SK-N-SH treated with all-trans-retinoic acid at 6 μM for 48 hours (cell line): ENCODE data around the gene APOA4.

Experiments used
- ATAC-seq: fragments of 200-7000 bp; cut with Tn5 transposase; 3 replicates; pipeline ENCODE4 v1.9.1; 2020; ENCODE audit warnings: mild to moderate bottlenecking, moderate library complexity
- ARNTL ChIP-seq: fragments of 450-650 bp; formaldehyde crosslinking; IDR thresholded peaks from 2 replicates; pipeline ENCODE4 v1.5.0; 2020; ENCODE audit warnings: low read depth, mild to moderate bottlenecking, moderate library complexity, borderline replicate concordance
- CSDC2 ChIP-seq: fragments of 250-450 bp; sonication (Bioruptor Pico); IDR thresholded peaks from 2 replicates; pipeline ENCODE4 v1.5.0; 2020; ENCODE audit warnings: mild to moderate bottlenecking, moderate library complexity
- ESRRG ChIP-seq: fragments of 250-450 bp; sonication (Bioruptor Pico); IDR thresholded peaks from 2 replicates; pipeline ENCODE4 v1.6.1; 2021; ENCODE audit warnings: mild to moderate bottlenecking
- GLIS3 ChIP-seq: fragments of 250-450 bp; sonication (Bioruptor Pico); IDR thresholded peaks from 2 replicates; pipeline ENCODE4 v1.5.0; 2020; ENCODE audit warnings: mild to moderate bottlenecking, moderate library complexity
- ISL1 ChIP-seq: fragments of 250-450 bp; sonication (Bioruptor Pico); IDR thresholded peaks from 2 replicates; pipeline ENCODE4 v2.1.2; 2022; ENCODE audit warnings: mild to moderate bottlenecking, moderate library complexity
- OSR1 ChIP-seq: fragments of 250-450 bp; sonication (Bioruptor Pico); IDR thresholded peaks from 2 replicates; pipeline ENCODE4 v1.8.0; 2022; ENCODE audit warnings: moderate library complexity, mild to moderate bottlenecking, inconsistent platforms
- PPARA ChIP-seq: fragments of 250-450 bp; sonication (Bioruptor Pico); IDR thresholded peaks from 2 replicates; pipeline ENCODE4 v1.5.0; 2020; ENCODE audit warnings: mild to moderate bottlenecking, borderline replicate concordance
- RARB ChIP-seq: fragments of 250-450 bp; sonication (Bioruptor Pico); IDR thresholded peaks from 2 replicates; pipeline ENCODE4 v1.8.0; 2021; ENCODE audit warnings: mild to moderate bottlenecking, moderate library complexity
- SNAI2 ChIP-seq: fragments of 250-450 bp; sonication (Bioruptor Pico); IDR thresholded peaks from 2 replicates; pipeline ENCODE4 v1.5.0; 2020; ENCODE audit warnings: mild to moderate bottlenecking, moderate library complexity
- TCF4 ChIP-seq: fragments of 250-450 bp; sonication (Bioruptor Pico); IDR thresholded peaks from 2 replicates; pipeline ENCODE4 v1.8.0; 2021; ENCODE audit warnings: mild to moderate bottlenecking, moderate library complexity, borderline replicate concordance
- TOX ChIP-seq: fragments of 250-450 bp; sonication (Bioruptor Pico); IDR thresholded peaks from 2 replicates; pipeline ENCODE4 v1.8.0; 2021; ENCODE audit warnings: mild to moderate bottlenecking, moderate library complexity, borderline replicate concordance
- ZC3H10 ChIP-seq: fragments of 250-450 bp; sonication (Bioruptor Pico); IDR thresholded peaks from 2 replicates; pipeline ENCODE4 v1.5.1; 2021; ENCODE audit warnings: mild to moderate bottlenecking, moderate library complexity
- ZFP3 ChIP-seq: fragments of 250-450 bp; sonication (Bioruptor Pico); IDR thresholded peaks from 2 replicates; pipeline ENCODE4 v1.5.0; 2020; ENCODE audit warnings: mild to moderate bottlenecking, moderate library complexity
- ZFP30 ChIP-seq: fragments of 450-650 bp; formaldehyde crosslinking; IDR thresholded peaks from 2 replicates; pipeline ENCODE4 v1.5.0; 2022; ENCODE audit warnings: mild to moderate bottlenecking, moderate library complexity
- ZNF565 ChIP-seq: fragments of 450-650 bp; formaldehyde crosslinking; conservative IDR thresholded peaks from 2 replicates; pipeline ENCODE4 v1.5.0; 2020; ENCODE audit warnings: low read depth, mild to moderate bottlenecking, moderate library complexity
- ZNF70 ChIP-seq: fragments of 450-650 bp; formaldehyde crosslinking; IDR thresholded peaks from 2 replicates; pipeline ENCODE4 v1.5.0; 2020; ENCODE audit warnings: mild to moderate bottlenecking, moderate library complexity
- ZNF8 ChIP-seq: fragments of 450-650 bp; formaldehyde crosslinking; IDR thresholded peaks from 2 replicates; pipeline ENCODE4 v1.5.0; 2020; ENCODE audit warnings: mild to moderate bottlenecking, moderate library complexity
- TF ChIP-seq, protein P1 (sequence below): fragments of 250-450 bp; sonication (Bioruptor Pico); IDR thresholded peaks from 2 replicates; pipeline ENCODE4 v1.8.0; 2021; ENCODE audit warnings: low read depth, mild to moderate bottlenecking, moderate library complexity, borderline replicate concordance
- TF ChIP-seq, protein P2 (sequence below): fragments of 250-450 bp; sonication (Bioruptor Pico); IDR thresholded peaks from 2 replicates; pipeline ENCODE4 v1.5.0; 2020; ENCODE audit warnings: mild to moderate bottlenecking, moderate library complexity
- TF ChIP-seq, protein P3 (sequence below): fragments of 250-450 bp; sonication (Bioruptor Pico); IDR thresholded peaks from 2 replicates; pipeline ENCODE4 v1.5.1; 2021; ENCODE audit warnings: mild to moderate bottlenecking, moderate library complexity
- TF ChIP-seq, protein P4 (sequence below): fragments of 250-450 bp; sonication (Bioruptor Pico); IDR thresholded peaks from 2 replicates; pipeline ENCODE4 v1.8.0; 2020; ENCODE audit warnings: mild to moderate bottlenecking, moderate library complexity, borderline replicate concordance
- TF ChIP-seq, protein P5 (sequence below): fragments of 250-450 bp; sonication (Bioruptor Pico); IDR thresholded peaks from 2 replicates; pipeline ENCODE4 v1.5.1; 2020; ENCODE audit warnings: low read depth, mild to moderate bottlenecking, moderate library complexity

The APOA4 gene

DNA sequence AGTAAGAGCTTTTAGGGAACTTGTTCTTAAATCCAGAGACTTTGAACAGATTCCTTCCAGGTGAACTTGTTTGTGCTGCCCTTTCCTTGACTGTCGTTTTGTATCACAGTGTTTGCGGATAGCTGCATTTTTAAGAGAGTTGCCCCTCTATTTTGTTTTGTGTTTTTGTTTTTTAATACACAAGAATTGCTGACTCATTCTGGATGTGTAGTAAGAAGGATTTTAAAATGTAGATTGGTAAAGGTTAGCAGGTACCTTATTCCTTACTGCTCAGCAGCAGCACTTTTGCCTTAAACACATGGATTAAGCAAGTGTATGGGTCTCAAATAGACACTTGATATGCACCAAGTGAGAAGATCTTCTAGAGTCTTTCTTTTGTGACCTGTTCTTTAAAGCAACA, 22.5 kb downstream of the APOA4 start:
- TF ChIP-seq, protein P1, sequence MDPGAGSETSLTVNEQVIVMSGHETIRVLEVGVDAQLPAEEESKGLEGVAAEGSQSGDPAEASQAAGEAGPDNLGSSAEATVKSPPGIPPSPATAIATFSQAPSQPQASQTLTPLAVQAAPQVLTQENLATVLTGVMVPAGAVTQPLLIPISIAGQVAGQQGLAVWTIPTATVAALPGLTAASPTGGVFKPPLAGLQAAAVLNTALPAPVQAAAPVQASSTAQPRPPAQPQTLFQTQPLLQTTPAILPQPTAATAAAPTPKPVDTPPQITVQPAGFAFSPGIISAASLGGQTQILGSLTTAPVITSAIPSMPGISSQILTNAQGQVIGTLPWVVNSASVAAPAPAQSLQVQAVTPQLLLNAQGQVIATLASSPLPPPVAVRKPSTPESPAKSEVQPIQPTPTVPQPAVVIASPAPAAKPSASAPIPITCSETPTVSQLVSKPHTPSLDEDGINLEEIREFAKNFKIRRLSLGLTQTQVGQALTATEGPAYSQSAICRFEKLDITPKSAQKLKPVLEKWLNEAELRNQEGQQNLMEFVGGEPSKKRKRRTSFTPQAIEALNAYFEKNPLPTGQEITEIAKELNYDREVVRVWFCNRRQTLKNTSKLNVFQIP (CRISPR knock-in tag) = no peak
- TF ChIP-seq RARB (CRISPR knock-in tag) (no peak), ZNF565 (CRISPR knock-in tag) (no peak), ISL1 (CRISPR knock-in tag) (no peak), ZNF8 (CRISPR knock-in tag) (no peak), SNAI2 (CRISPR knock-in tag) (no peak), TCF4 (CRISPR knock-in tag) (no peak), OSR1 (CRISPR knock-in tag) (no peak), ZNF70 (CRISPR knock-in tag) (no peak), GLIS3 (CRISPR knock-in tag) (no peak), PPARA (CRISPR knock-in tag) (no peak), ESRRG (no peak), ZFP30 (no peak), ZFP3 (CRISPR knock-in tag) (no peak), ARNTL (CRISPR knock-in tag) (no peak), TOX (CRISPR knock-in tag) (no peak)
- TF ChIP-seq, protein P2, sequence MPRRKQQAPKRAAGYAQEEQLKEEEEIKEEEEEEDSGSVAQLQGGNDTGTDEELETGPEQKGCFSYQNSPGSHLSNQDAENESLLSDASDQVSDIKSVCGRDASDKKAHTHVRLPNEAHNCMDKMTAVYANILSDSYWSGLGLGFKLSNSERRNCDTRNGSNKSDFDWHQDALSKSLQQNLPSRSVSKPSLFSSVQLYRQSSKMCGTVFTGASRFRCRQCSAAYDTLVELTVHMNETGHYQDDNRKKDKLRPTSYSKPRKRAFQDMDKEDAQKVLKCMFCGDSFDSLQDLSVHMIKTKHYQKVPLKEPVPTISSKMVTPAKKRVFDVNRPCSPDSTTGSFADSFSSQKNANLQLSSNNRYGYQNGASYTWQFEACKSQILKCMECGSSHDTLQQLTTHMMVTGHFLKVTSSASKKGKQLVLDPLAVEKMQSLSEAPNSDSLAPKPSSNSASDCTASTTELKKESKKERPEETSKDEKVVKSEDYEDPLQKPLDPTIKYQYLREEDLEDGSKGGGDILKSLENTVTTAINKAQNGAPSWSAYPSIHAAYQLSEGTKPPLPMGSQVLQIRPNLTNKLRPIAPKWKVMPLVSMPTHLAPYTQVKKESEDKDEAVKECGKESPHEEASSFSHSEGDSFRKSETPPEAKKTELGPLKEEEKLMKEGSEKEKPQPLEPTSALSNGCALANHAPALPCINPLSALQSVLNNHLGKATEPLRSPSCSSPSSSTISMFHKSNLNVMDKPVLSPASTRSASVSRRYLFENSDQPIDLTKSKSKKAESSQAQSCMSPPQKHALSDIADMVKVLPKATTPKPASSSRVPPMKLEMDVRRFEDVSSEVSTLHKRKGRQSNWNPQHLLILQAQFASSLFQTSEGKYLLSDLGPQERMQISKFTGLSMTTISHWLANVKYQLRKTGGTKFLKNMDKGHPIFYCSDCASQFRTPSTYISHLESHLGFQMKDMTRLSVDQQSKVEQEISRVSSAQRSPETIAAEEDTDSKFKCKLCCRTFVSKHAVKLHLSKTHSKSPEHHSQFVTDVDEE = no peak
- TF ChIP-seq, protein P3, sequence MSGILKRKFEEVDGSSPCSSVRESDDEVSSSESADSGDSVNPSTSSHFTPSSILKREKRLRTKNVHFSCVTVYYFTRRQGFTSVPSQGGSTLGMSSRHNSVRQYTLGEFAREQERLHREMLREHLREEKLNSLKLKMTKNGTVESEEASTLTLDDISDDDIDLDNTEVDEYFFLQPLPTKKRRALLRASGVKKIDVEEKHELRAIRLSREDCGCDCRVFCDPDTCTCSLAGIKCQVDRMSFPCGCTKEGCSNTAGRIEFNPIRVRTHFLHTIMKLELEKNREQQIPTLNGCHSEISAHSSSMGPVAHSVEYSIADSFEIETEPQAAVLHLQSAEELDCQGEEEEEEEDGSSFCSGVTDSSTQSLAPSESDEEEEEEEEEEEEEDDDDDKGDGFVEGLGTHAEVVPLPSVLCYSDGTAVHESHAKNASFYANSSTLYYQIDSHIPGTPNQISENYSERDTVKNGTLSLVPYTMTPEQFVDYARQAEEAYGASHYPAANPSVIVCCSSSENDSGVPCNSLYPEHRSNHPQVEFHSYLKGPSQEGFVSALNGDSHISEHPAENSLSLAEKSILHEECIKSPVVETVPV (CRISPR knock-in tag) = no peak
- TF ChIP-seq, protein P4, sequence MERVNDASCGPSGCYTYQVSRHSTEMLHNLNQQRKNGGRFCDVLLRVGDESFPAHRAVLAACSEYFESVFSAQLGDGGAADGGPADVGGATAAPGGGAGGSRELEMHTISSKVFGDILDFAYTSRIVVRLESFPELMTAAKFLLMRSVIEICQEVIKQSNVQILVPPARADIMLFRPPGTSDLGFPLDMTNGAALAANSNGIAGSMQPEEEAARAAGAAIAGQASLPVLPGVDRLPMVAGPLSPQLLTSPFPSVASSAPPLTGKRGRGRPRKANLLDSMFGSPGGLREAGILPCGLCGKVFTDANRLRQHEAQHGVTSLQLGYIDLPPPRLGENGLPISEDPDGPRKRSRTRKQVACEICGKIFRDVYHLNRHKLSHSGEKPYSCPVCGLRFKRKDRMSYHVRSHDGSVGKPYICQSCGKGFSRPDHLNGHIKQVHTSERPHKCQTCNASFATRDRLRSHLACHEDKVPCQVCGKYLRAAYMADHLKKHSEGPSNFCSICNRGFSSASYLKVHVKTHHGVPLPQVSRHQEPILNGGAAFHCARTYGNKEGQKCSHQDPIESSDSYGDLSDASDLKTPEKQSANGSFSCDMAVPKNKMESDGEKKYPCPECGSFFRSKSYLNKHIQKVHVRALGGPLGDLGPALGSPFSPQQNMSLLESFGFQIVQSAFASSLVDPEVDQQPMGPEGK (CRISPR knock-in tag) = no peak
- TF ChIP-seq, protein P5, sequence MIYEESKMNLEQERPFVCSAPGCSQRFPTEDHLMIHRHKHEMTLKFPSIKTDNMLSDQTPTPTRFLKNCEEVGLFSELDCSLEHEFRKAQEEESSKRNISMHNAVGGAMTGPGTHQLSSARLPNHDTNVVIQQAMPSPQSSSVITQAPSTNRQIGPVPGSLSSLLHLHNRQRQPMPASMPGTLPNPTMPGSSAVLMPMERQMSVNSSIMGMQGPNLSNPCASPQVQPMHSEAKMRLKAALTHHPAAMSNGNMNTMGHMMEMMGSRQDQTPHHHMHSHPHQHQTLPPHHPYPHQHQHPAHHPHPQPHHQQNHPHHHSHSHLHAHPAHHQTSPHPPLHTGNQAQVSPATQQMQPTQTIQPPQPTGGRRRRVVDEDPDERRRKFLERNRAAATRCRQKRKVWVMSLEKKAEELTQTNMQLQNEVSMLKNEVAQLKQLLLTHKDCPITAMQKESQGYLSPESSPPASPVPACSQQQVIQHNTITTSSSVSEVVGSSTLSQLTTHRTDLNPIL (CRISPR knock-in tag) = no peak

DNA sequence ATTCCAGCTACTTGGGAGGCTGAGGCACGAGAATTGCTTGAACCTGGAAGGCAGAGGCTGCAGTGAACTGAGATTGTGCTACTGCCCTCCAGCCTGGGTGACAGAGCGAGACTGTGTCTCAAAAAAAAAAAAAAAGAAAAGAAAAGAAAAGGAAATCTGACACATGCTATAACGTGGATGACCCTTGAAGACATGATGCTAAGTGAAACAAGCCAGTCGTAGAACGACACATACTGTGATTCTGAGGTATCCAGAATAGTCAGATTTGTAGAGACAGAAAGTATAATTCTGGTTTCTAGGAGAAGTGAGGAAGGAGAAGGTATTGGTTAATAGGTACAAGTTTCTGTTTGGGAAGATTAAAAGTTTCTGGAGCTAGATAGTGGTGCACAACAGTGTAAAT, 24.7 kb downstream of the APOA4 start:
- no peak for ATAC-seq
- TF ChIP-seq, protein P3 (CRISPR knock-in tag) = no peak
- no peak for TF ChIP-seq ZC3H10 (CRISPR knock-in tag)
- no peak for TF ChIP-seq ZNF70 (CRISPR knock-in tag)
- TF ChIP-seq, protein P2 = no peak
- TF ChIP-seq RARB (CRISPR knock-in tag) = no peak
- no peak for TF ChIP-seq ISL1 (CRISPR knock-in tag)
- no peak for TF ChIP-seq TOX (CRISPR knock-in tag)
- no peak for TF ChIP-seq ZFP3 (CRISPR knock-in tag)
- no peak for TF ChIP-seq CSDC2 (CRISPR knock-in tag)
- TF ChIP-seq ZFP30 = no peak
- TF ChIP-seq, protein P5 (CRISPR knock-in tag) = no peak
- TF ChIP-seq OSR1 (CRISPR knock-in tag) = no peak
- TF ChIP-seq SNAI2 (CRISPR knock-in tag) = no peak
- TF ChIP-seq ZNF565 (CRISPR knock-in tag) = no peak
- no peak for TF ChIP-seq ESRRG
- no peak for TF ChIP-seq GLIS3 (CRISPR knock-in tag)
- no peak for TF ChIP-seq ARNTL (CRISPR knock-in tag)
- TF ChIP-seq PPARA (CRISPR knock-in tag) = no peak

More for the DNA sequence above, 22.5 kb downstream of the APOA4 start:
- ATAC-seq = no peak
